Large intestine (tissue), 3 donors: Measurements from ENCODE around the gene ASB16. TPM values are rescaled to one million over a fixed set of nuclear protein-coding genes. Genes with fewer than 3 reads are reported as not detected.
"Not testable (repeated sequence)": the region's sequence is repeated elsewhere in the genome, so short reads cannot be mapped to it uniquely, and the experiment has no call there.

ENCODE experiments used
- DNase-seq, 2 donors: peaks; one replicate each; pipeline versions ENCODE4 v3.0.0 to v3.0.0-alpha.2; 2013
- H3K27ac ChIP-seq: one replicate; pipeline ENCODE4 v1.5.1; 2013; ENCODE audit warnings: low read length
- H3K27me3 ChIP-seq: 2 replicates; pipeline ENCODE4 v1.6.1; 2013; ENCODE audit warnings: low read length; ENCODE audit not compliant: control insufficient read depth, insufficient read depth
- H3K36me3 ChIP-seq: 2 replicates; pipeline ENCODE4 v1.6.1; 2013; ENCODE audit warnings: low read length; ENCODE audit not compliant: control insufficient read depth, insufficient read depth
- H3K4me1 ChIP-seq: one replicate; pipeline ENCODE4 v1.6.1; 2013; ENCODE audit warnings: low read length; ENCODE audit not compliant: control insufficient read depth, insufficient read depth
- H3K4me3 ChIP-seq: one replicate; pipeline ENCODE4 v1.5.1; 2013; ENCODE audit warnings: low read length
- H3K9me3 ChIP-seq: one replicate; pipeline ENCODE4 v1.6.1; 2013; ENCODE audit warnings: mild to moderate bottlenecking, low read depth, low read length, moderate library complexity; ENCODE audit not compliant: control insufficient read depth
- WGBS: methylation state at CpG from one replicate; pipeline ENCODE4 v1.1.5; 2013; ENCODE audit warnings: low lambda C conversion rate; ENCODE audit not compliant: insufficient coverage; 5-methylcytosine and 5-hydroxymethylcytosine counted together
- polyA plus RNA-seq: library from polyadenylated mRNA; unstranded; fragments of 120-200 nt; gene quantifications from one replicate; pipeline ENCODE4 v1.2.1, GENCODE V29; 2013

Gene ASB16
- polyA plus RNA-seq, 1 donor: 2.5 TPM

DNA sequence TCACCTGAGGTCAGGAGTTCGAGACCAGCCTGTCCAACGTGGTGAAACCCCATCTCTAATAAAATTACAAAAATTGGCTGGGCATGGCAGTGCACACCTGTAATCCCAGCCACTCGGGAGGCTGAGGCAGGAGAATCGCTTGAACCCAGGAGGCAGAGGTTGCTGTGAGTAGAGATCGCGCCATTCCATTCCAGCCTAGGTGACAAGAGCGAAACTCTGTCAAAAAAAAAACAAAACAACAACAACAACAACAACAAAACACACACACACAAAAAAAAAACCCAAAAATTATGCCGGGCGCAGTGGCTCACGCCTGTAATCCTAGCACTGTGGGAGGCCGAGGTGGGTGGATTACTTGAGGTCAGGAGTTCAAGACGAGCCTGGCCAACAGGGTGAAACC, 39.1 kb upstream of the ASB16 start:
- peak overlapping the region; percentile 25 for H3K27ac ChIP-seq
- H3K36me3 ChIP-seq, H3K4me3 ChIP-seq, H3K4me1 ChIP-seq, H3K27me3 ChIP-seq, H3K9me3 ChIP-seq, DNase-seq: not testable (repeated sequence)
- no CpG with 5 or more reads among the region's 12 CpGs for WGBS

- no peaks in the 10 kb centered on the region for H3K27me3 ChIP-seq
- no peak overlapping the region for H3K27ac ChIP-seq
- H3K9me3 ChIP-seq: no peaks in the 10 kb centered on the region
- no peak for DNase-seq
- peaks cover 4% of the 10 kb centered on the region for H3K4me1 ChIP-seq
- no peaks in the 10 kb centered on the region for H3K36me3 ChIP-seq
- H3K4me3 ChIP-seq: no peak overlapping the region
Observed at GRCh38 chr17:44132275-44132821, 38.2 kb upstream of the ASB16 start.

- DNase-seq: no peak
- no CpG with 5 or more reads among the region's 4 CpGs for WGBS
- Histone ChIP-seq H3K4me3 (no peak overlapping the region), H3K9me3 (no peaks in the 10 kb centered on the region), H3K4me1 (peaks cover 14% of the 10 kb centered on the region), H3K27me3 (no peaks in the 10 kb centered on the region), H3K36me3 (no peaks in the 10 kb centered on the region), H3K27ac (no peak overlapping the region)
Observed at GRCh38 chr17:44133918-44134476, 36.5 kb upstream of the ASB16 start.

GRCh38 chr17:44134752-44135568, 35.5 kb upstream of the ASB16 start:
- no peak overlapping the region for H3K4me3 ChIP-seq
- peaks cover 14% of the 10 kb centered on the region for H3K4me1 ChIP-seq
- no peak overlapping the region for H3K27ac ChIP-seq
- DNase-seq: no peak
- H3K27me3 ChIP-seq: no peaks in the 10 kb centered on the region
- H3K9me3 ChIP-seq: no peaks in the 10 kb centered on the region
- H3K36me3 ChIP-seq: no peaks in the 10 kb centered on the region
- 67% methylated on average over 1 of the region's 9 CpGs for WGBS

DNA sequence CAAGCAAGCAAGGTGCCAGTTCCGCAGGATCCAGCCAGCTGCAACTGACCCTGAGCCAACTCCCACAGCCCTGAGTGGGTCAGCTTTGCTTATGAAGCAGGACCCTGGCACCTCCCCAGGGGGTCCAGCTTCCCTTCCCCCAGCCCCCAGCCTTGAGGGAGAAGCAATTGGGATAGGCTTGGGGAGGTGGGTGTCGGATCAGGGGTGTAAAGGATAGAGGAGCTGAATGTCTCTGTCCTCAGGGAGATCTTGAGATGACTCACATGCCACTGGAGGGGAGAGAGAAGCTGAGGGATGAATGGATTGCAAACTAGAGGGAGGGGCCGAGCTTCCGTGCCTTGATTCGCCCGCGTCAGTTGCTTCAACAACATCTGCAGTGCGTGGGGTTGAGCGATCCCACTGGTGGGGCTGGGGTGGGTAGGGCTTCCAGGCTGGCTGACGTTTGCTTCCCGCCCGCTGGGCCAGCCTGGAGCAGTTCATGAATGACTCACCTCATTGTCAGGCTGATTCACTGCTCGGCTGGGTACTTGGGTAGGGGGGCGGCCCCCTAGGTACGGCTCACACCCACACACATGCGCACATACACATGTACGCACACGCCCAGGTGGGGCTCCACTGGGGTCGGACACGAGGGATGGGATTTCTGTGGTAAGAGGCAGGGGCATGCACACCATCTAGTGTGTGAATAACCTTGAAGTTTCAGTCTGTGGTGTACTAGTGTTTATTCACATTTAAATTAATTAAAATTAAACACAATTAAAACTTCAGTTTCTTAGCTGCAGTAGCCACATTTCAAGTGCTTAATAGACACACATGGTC, 32.4 kb upstream of the ASB16 start:
- Histone ChIP-seq H3K27ac (no peak overlapping the region), H3K9me3 (no peaks in the 10 kb centered on the region), H3K4me1 (peaks cover 12% of the 10 kb centered on the region), H3K36me3 (no peaks in the 10 kb centered on the region), H3K27me3 (no peaks in the 10 kb centered on the region), H3K4me3 (no peak overlapping the region)
- DNase-seq: peak; percentile 91 to 95
- WGBS: no CpG with 5 or more reads among the region's 20 CpGs

GRCh38 chr17:44143921-44144320, 26.6 kb upstream of the ASB16 start:
- DNase-seq, H3K4me1 ChIP-seq, H3K9me3 ChIP-seq, H3K27ac ChIP-seq, H3K4me3 ChIP-seq, H3K27me3 ChIP-seq: not testable (repeated sequence)
- no CpG with 5 or more reads among the region's 8 CpGs for WGBS
- H3K36me3 ChIP-seq: peaks cover 10% of the 10 kb centered on the region

DNA sequence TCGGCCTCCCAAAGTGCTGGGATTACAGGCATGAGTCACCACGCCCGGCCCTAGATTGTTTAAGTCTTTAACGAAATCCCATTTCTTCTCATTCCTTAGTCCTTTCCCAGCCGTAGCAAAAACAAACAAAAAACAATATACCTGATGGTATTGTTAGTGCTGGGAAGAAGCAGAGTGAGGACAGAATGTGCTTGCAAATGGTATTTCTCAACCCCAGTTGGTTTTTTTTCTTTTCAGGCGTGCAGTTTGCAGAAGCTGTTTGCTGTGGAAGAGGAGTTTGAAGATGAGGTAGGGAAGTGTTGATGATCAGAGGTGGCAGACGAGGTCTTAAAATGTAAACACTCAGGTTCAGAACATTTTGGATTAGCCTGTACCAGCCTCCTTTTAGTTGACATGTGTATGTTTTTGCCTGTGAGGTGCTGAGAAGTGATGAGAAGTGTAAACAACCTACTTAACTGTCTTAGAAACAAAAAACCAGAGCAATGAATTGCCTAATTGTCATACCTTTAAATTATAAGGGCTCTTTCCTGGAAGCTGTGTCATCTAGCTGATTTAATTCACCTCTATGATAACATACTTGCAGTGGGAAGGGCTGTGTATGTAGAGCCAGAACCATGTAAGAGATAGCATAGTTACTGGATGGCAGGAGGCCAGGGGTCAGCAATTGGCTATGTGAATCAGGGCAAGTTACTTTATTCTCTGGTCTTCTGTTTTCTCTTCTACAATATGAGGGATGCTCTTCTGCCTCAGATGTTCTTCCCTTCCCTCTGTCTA, 25.4 kb upstream of the ASB16 start:
- no peak overlapping the region for H3K4me3 ChIP-seq
- H3K27ac ChIP-seq: no peak overlapping the region
- no peaks in the 10 kb centered on the region for H3K27me3 ChIP-seq
- peaks cover 11% of the 10 kb centered on the region for H3K36me3 ChIP-seq
- DNase-seq: no peak
- H3K9me3 ChIP-seq: no peaks in the 10 kb centered on the region
- WGBS: 90% methylated on average over 2 of the region's 7 CpGs
- H3K4me1 ChIP-seq: peaks cover 3% of the 10 kb centered on the region

DNA sequence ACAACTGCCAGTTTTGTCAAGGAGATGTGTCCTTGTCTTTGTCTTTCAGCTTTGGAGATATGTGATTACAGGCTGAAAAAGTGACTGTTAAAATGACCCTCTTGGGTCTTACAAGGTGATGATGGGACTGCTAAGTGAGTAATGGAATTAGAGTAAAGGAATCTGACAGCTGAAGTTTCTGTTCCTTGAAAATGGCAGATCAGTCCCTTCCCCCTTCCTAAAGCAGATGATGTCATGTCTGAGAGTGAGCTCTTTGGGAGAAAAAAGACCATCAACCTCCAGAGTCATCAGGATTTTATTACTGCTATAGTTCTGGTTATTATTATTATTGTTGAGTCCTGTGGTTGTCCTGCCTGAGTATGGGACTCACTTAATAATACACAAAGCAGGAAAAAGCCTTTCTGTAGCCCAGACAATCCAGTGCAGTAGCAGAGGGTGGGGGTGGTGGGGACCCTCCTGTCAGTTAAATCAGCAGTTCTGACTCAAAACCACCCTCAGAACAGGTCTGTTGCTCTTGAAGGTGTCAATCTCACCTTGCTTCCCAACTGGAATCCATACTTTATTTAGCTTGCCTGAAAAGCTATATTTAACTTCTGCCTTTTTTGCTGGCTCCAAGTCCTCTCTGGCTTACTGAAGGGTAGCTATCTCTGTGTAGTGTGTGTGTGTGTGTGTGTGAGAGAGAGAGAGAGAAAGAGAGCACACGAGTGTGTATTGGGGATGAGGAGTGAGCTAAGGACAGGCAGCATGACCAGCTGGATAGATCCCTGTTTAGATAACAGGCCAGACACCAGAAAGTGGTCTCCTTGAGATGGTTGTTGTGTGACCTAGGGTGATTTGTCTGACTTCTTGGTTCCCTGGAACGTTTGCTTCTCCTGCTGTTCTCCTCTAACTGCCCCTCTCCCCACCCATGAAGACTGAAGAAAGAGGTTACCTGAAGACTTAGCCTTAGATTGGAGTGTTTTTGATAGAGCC, 23.8 kb upstream of the ASB16 start:
- Histone ChIP-seq H3K4me1 (no peaks in the 10 kb centered on the region), H3K9me3 (no peaks in the 10 kb centered on the region), H3K27ac (no peak overlapping the region), H3K36me3 (peaks cover 11% of the 10 kb centered on the region), H3K4me3 (no peak overlapping the region), H3K27me3 (no peaks in the 10 kb centered on the region)
- WGBS: no CpG with 5 or more reads among the region's 2 CpGs
- no peak for DNase-seq

GRCh38 chr17:44147812-44148211, 22.7 kb upstream of the ASB16 start:
- Histone ChIP-seq H3K4me1 (no peaks in the 10 kb centered on the region), H3K27me3 (no peaks in the 10 kb centered on the region), H3K9me3 (no peaks in the 10 kb centered on the region), H3K36me3 (peaks cover 11% of the 10 kb centered on the region), H3K4me3 (no peak overlapping the region), H3K27ac (no peak overlapping the region)
- WGBS: no CpG with 5 or more reads among the region's 4 CpGs
- DNase-seq: no peak
